K562 (cell line): ENCODE data around the gene CIB2. TPM values are rescaled to one million over a fixed set of nuclear protein-coding genes. Genes with fewer than 3 reads are reported as not detected.

Experiments used
- ATAC-seq: fragments of 200-7000 bp; cut with Tn5 transposase; 3 replicates; pipeline ENCODE4 v1.9.1; 2020; ENCODE audit warnings: moderate library complexity
- BruUV-seq: library from RNA; stranded (reverse); fragments of 400-500 nt; replicated peaks from 2 replicates; lab custom pipeline; 2021; lab: Mats Ljungman, UMichigan
- CTCF ChIA-PET: fragments of 300-600 bp; formaldehyde crosslinking; extraction: SDS; loops from one replicate; lab custom pipeline; 2021; ENCODE audit warnings: low intra/inter-chr PET ratio; lab: Yijun Ruan, JAX
- POLR2A ChIA-PET: fragments of 300-600, 350-650 bp; sonication (Branson Sonifier 250); formaldehyde crosslinking; extraction: SDS; loops from one replicate; lab custom pipeline; 2021; ENCODE audit warnings: antibody characterized with exemption, inconsistent platforms; lab: Yijun Ruan, JAX
- DNase-seq, 4 experiments: peaks; one replicate each; pipeline versions ENCODE4 v3.0.0 to v3.0.0-alpha.2; 2011 to 2018; ENCODE audit warnings: low spot score in 3 of 4, mixed read lengths in 3 of 4; ENCODE audit errors: extremely low read depth in 1 of 4
- FAIRE-seq: peaks from 2 replicates; lab custom pipeline; 2011; peaks lifted over from hg19 to GRCh38; lab: Jason Lieb, UNC
- H2AFZ ChIP-seq: 2 replicates; pipeline ENCODE4 v1.6.0; 2011; ENCODE audit warnings: low read depth, low read length, control low read depth, inconsistent platforms
- H3K27ac ChIP-seq: fragments of 200-600 bp; 3 replicates; pipeline ENCODE4 v1.8.0; 2011; ENCODE audit warnings: low read depth, mild to moderate bottlenecking, control low read depth, inconsistent platforms, low read length, moderate library complexity, mixed read lengths; ENCODE audit errors: extremely low read depth
- H3K27me3 ChIP-seq, 2 experiments: fragments of 300-600 bp in 1 of 2; 2 replicates in 1 of 2; 3 replicates in 1 of 2; pipeline versions ENCODE4 v1.6.0 to v1.8.0; 2011; ENCODE audit warnings: inconsistent platforms in 2 of 2, low read length in 2 of 2, mild to moderate bottlenecking in 1 of 2, mixed read lengths in 1 of 2, moderate library complexity in 1 of 2; ENCODE audit not compliant: control insufficient read depth in 2 of 2, insufficient read depth in 2 of 2
- H3K36me3 ChIP-seq: fragments of 300-600 bp; 3 replicates; pipeline ENCODE4 v1.8.0; 2011; ENCODE audit warnings: mild to moderate bottlenecking, low read length, inconsistent platforms; ENCODE audit not compliant: control insufficient read depth, insufficient read depth
- H3K4me1 ChIP-seq, 2 experiments: fragments of 200-600 bp in 1 of 2; replicated peaks in 1 of 2; 2 replicates in 1 of 2; 3 replicates in 1 of 2; pipeline versions ENCODE4 v1.5.1 to v1.8.0; 2011; ENCODE audit warnings: inconsistent platforms in 2 of 2, low read length in 2 of 2, mild to moderate bottlenecking in 1 of 2, mixed read lengths in 1 of 2, moderate library complexity in 1 of 2; ENCODE audit not compliant: control insufficient read depth in 2 of 2, insufficient read depth in 2 of 2
- H3K4me2 ChIP-seq: 2 replicates; pipeline ENCODE4 v1.6.1; 2011; ENCODE audit warnings: low read length, control low read depth, inconsistent platforms, mixed read lengths; ENCODE audit not compliant: insufficient read depth
- H3K4me3 ChIP-seq: fragments of 200-600 bp; sonication (generic), shearing (Covaris generic); 2 replicates; pipeline ENCODE4 v1.5.1; 2016; ENCODE audit warnings: control low read depth, inconsistent platforms
- H3K79me2 ChIP-seq: fragments of 200-600 bp; 3 replicates; pipeline ENCODE4 v1.8.0; 2011; ENCODE audit warnings: low read length, inconsistent platforms; ENCODE audit not compliant: control insufficient read depth, insufficient read depth
- H3K9ac ChIP-seq, 2 experiments: 2 replicates each; pipeline versions ENCODE4 v1.6.0 to v1.6.1; 2011; ENCODE audit warnings: low read depth in 2 of 2, low read length in 2 of 2, control low read depth in 1 of 2, inconsistent platforms in 1 of 2, mild to moderate bottlenecking in 1 of 2, mixed read lengths in 1 of 2; ENCODE audit not compliant: insufficient read depth in 1 of 2
- H3K9me1 ChIP-seq: one replicate; pipeline ENCODE4 v1.6.0; 2011; ENCODE audit warnings: inconsistent platforms, mild to moderate bottlenecking, low read length, moderate library complexity; ENCODE audit not compliant: control insufficient read depth, insufficient read depth
- H3K9me3 ChIP-seq: replicated peaks from 2 replicates; pipeline ENCODE4 v1.5.1; 2011; ENCODE audit warnings: low read depth, low read length, inconsistent platforms; ENCODE audit not compliant: control insufficient read depth, insufficient read depth
- H4K20me1 ChIP-seq: replicated peaks from 2 replicates; pipeline ENCODE4 v1.6.1; 2011; ENCODE audit warnings: low read length, inconsistent platforms, mixed read lengths; ENCODE audit not compliant: control insufficient read depth, insufficient read depth
- MED1 ChIP-seq: sonication (generic); formaldehyde crosslinking; IDR thresholded peaks from 2 replicates; pipeline ENCODE4 v1.8.1; 2023; ENCODE audit warnings: missing genetic modification reagents, borderline replicate concordance
- MIER1 ChIP-seq: fragments of 450-650 bp; IDR thresholded peaks from 2 replicates; pipeline ENCODE4 v1.6.1; 2016; ENCODE audit warnings: antibody characterized with exemption, mild to moderate bottlenecking, low read depth
- MYBL2 ChIP-seq, 2 experiments: fragments of 450-650 bp in 1 of 2; sonication (generic) in 1 of 2; formaldehyde crosslinking in 1 of 2; IDR thresholded peaks; 2 replicates each; pipeline versions ENCODE4 v1.6.1 to v1.8.1; 2017 to 2022; ENCODE audit warnings: borderline replicate concordance in 1 of 2, inconsistent platforms in 1 of 2, low read depth in 1 of 2, mild to moderate bottlenecking in 1 of 2, missing genetic modification reagents in 1 of 2, moderate library complexity in 1 of 2
- NR2F6 ChIP-seq: fragments of 450-650 bp; formaldehyde crosslinking; IDR thresholded peaks from 2 replicates; pipeline ENCODE4 v1.4.0; 2020; ENCODE audit warnings: mild to moderate bottlenecking
- NRF1 ChIP-seq, 2 experiments: fragments of 450-650 bp; IDR thresholded peaks in 1 of 2; conservative IDR thresholded peaks in 1 of 2; 2 replicates each; pipeline ENCODE4 v1.6.1; 2014; ENCODE audit warnings: mild to moderate bottlenecking in 2 of 2
- PRMT5 ChIP-seq: sonication (generic); formaldehyde crosslinking; IDR thresholded peaks from 2 replicates; pipeline ENCODE4 v1.5.0; 2020; ENCODE audit warnings: missing genetic modification reagents
- PTTG1 ChIP-seq: fragments of 450-650 bp; IDR thresholded peaks from 2 replicates; pipeline ENCODE4 v1.6.1; 2016; ENCODE audit warnings: low read depth, mild to moderate bottlenecking, missing genetic modification characterization, missing compliant biosample characterization
- PYGO2 ChIP-seq: fragments of 450-650 bp; IDR thresholded peaks from 2 replicates; pipeline ENCODE4 v1.6.1; 2016; ENCODE audit warnings: mild to moderate bottlenecking, missing genetic modification characterization, moderate library complexity, missing compliant biosample characterization
- SUPT5H ChIP-seq: fragments of 450-650 bp; IDR thresholded peaks from 2 replicates; pipeline ENCODE4 v1.6.1; 2016
- TEAD4 ChIP-seq, 2 experiments: sonication (generic) in 1 of 2; formaldehyde crosslinking in 1 of 2; IDR thresholded peaks; 2 replicates each; pipeline versions ENCODE4 v1.6.1 to v1.8.0; 2012 to 2022; ENCODE audit warnings: borderline replicate concordance in 1 of 2, inconsistent platforms in 1 of 2, low read length in 1 of 2, mild to moderate bottlenecking in 1 of 2, missing genetic modification reagents in 1 of 2
- ZNF408 ChIP-seq: fragments of 250-450 bp; sonication (Bioruptor Pico); IDR thresholded peaks from 2 replicates; pipeline ENCODE4 v1.4.0; 2020; ENCODE audit warnings: low read depth, mild to moderate bottlenecking, moderate library complexity
- in situ Hi-C: fragments of 300-500 bp; cut with MboI; formaldehyde crosslinking; loops from 4 replicates; pipeline ENCODE4 v1.15.0; 2018; ENCODE audit warnings: inconsistent platforms, mixed read lengths
- intact Hi-C: fragments of 100-400 bp; cut with micrococcal nuclease; formaldehyde crosslinking; loops from 2 replicates; pipeline ENCODE4 v1.14.2; 2022
- polyA plus RNA-seq, 8 experiments: library from polyadenylated mRNA; depleted of rRNA in 4 of 8; stranded (reverse) in 5 of 8; unstranded in 3 of 8; fragments of >200 nt; fragmentation: Nextera tagmentation in 2 of 8; fragmentation: Illumina TruSeq in 1 of 8; extraction: Ambion mirVana in 2 of 8; extraction: Trizol in 1 of 8; gene quantifications; 2 replicates each; pipeline versions ENCODE4 v1.2.1 to v1.2.3, GENCODE V29; 2011 to 2014; ENCODE audit warnings: inconsistent platforms in 1 of 8, missing spikeins in 1 of 8
- total RNA-seq, 7 experiments: library from RNA; depleted of rRNA in 6 of 7; stranded (reverse); fragments of >200 nt in 6 of 7; fragmentation: Illumina TruSeq in 2 of 7; extraction: Trizol in 2 of 7; gene quantifications; 2 replicates each; pipeline versions ENCODE4 v1.2.1 to v1.2.3, GENCODE V29; 2011 to 2021; ENCODE audit warnings: low replicate concordance in 1 of 7

The CIB2 gene
- total and polyA plus RNA-seq, 9 of the 15 experiments (the other 6 are each of a cell fraction or from before 2014, with no cell fraction given) = 1.5 to 37.4 (median 19.4) TPM

DNA sequence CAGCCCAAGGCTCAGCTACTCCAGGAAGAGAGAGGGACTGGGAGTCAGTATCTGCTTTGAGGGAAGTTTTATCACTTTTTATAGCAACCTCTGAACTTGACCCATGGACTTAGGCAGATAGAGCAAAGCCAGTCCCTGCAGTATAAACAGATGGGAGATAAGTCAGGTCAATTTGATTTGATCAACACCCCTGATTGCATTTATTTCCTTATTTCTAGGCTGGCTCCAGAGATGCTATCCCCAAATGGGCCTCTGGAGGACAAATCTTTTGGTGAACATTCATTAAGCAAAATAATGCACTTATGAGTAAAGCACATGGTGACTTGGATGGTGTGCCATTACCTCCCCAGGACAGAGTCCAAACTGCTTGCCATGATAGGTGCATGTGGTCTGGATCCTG is 9.0 kb upstream of the CIB2 start:
- no peaks in the 10 kb centered on the region for H3K79me2 ChIP-seq
- no TSS peak for BruUV-seq
- H3K9ac ChIP-seq = no peak overlapping the region
- H3K4me2 ChIP-seq = no peak overlapping the region
- H3K4me3 ChIP-seq = no peak overlapping the region
- H3K9me1 ChIP-seq = no peaks in the 10 kb centered on the region
- TF ChIP-seq PTTG1 (tag) = no peak
- no peak for TF ChIP-seq NRF1 (conservative IDR thresholded peaks at IDR 0.05 in 1 of 2, IDR thresholded peaks at IDR 0.05 in 1 of 2)
- TF ChIP-seq PRMT5 (CRISPR knock-in tag) = no peak
- no peak for TF ChIP-seq NR2F6 (CRISPR knock-in tag)
- no peak for TF ChIP-seq TEAD4 (IDR thresholded peaks at IDR 0.05; ENCODE audit: low read length)
- TF ChIP-seq TEAD4 (CRISPR knock-in tag; IDR thresholded peaks at IDR 0.05; ENCODE audit: borderline replicate concordance) = no peak
- TF ChIP-seq SUPT5H = no peak
- no peak for TF ChIP-seq PYGO2 (tag)
- TF ChIP-seq MED1 (CRISPR knock-in tag) = no peak
- TF ChIP-seq MIER1 = no peak
- no peak for TF ChIP-seq ZNF408 (CRISPR knock-in tag)
- no peak for TF ChIP-seq MYBL2 (IDR thresholded peaks at IDR 0.05; ENCODE audit: low read depth)
- TF ChIP-seq MYBL2 (CRISPR knock-in tag; IDR thresholded peaks at IDR 0.05; ENCODE audit: borderline replicate concordance) = no peak
- TF ChIP-seq, all 486 proteins: peak for 0
- in situ Hi-C loops = no loop called here
- Histone ChIP-seq H4K20me1 (no peaks in the 10 kb centered on the region; the same call in 1 of the 2 replicates), H3K4me1 (no peaks in the 10 kb centered on the region; a peak in 1 of 5 replicates), H3K27me3 (no peaks in the 10 kb centered on the region), H3K36me3 (no peaks in the 10 kb centered on the region), H2AFZ (no peak overlapping the region), H3K27ac (no peak overlapping the region), H3K9me3 (no peaks in the 10 kb centered on the region)
- CTCF ChIA-PET = no interaction called here
- intact Hi-C loops = no loop called here
- ATAC-seq (no peak), FAIRE-seq (no peak), DNase-seq (no peak)
- POLR2A ChIA-PET = interaction anchor here (1.5 to 1.7 kb wide), 2 partner anchors 9 kb away, joined by 4 to 5 read pairs; partner anchors contain the start of genes CIB2 and IDH3A
